Prostate gland (tissue), 2 donors: ENCODE results near the gene GHRL. TPM values are rescaled to one million over a fixed set of nuclear protein-coding genes. Genes with fewer than 3 reads are reported as not detected.

ENCODE experiments used
- DNase-seq: peaks from one replicate; pipeline ENCODE4 v3.0.0-alpha.2; 2019; ENCODE audit warnings: low spot score
- H3K27ac ChIP-seq, 2 donors: fragments of 200-600 bp; sonication (generic); 2 replicates each; pipeline ENCODE4 v1.5.1; 2017 to 2019
- H3K27me3 ChIP-seq: fragments of 200-600 bp; sonication (generic); replicated peaks from 2 replicates; pipeline ENCODE4 v1.5.1; 2019; ENCODE audit not compliant: insufficient read depth
- H3K36me3 ChIP-seq, 2 donors: fragments of 200-600 bp; sonication (generic); 1 replicate in 1 of 2; 2 replicates in 1 of 2; pipeline versions ENCODE4 v1.5.1 to v1.8.1; 2017 to 2019
- H3K4me1 ChIP-seq: fragments of 200-600 bp; sonication (generic); replicated peaks from 2 replicates; pipeline ENCODE4 v1.5.1; 2019
- H3K4me3 ChIP-seq, 2 donors: fragments of 200-600 bp; sonication (generic); 2 replicates each; pipeline ENCODE4 v1.5.1; 2017 to 2019
- H3K9me3 ChIP-seq: fragments of 200-600 bp; sonication (generic); 2 replicates; pipeline ENCODE4 v1.5.1; 2017
- CTCF ChIP-seq, 4 experiments: fragments of 200-600 bp in 2 of 4; fragments of 450-650 bp in 2 of 4; sonication (generic) in 2 of 4; IDR thresholded peaks; 1 replicate in 3 of 4; 2 replicates in 1 of 4; pipeline ENCODE4 v1.5.1; 2016 to 2019; ENCODE audit warnings: antibody characterized with exemption in 4 of 4, mild to moderate bottlenecking in 2 of 4, moderate library complexity in 2 of 4
- POLR2A ChIP-seq: fragments of 450-650 bp; IDR thresholded peaks from one replicate; pipeline ENCODE4 v1.6.1; 2016; ENCODE audit warnings: antibody characterized with exemption, mild to moderate bottlenecking
- POLR2AphosphoS5 ChIP-seq: sonication (generic); formaldehyde crosslinking; IDR thresholded peaks from one replicate; pipeline ENCODE4 v1.6.1; 2017; ENCODE audit warnings: antibody characterized with exemption
- WGBS: methylation state at CpG from one replicate; pipeline ENCODE4 v1.1.5; 2018; 5-methylcytosine and 5-hydroxymethylcytosine counted together
- intact Hi-C: fragments of 100-400 bp; cut with DNase I; formaldehyde crosslinking; loops from one replicate; pipeline ENCODE4 v1.14.2; 2022
- total RNA-seq, 2 donors: library from RNA; depleted of rRNA; stranded (reverse); fragments of >200 nt; gene quantifications; one replicate each; pipeline ENCODE4 v1.1.0, GENCODE V29; 2016

Gene GHRL
- 1 to 10 TPM in 1 of 2 donors, not detected in 1; 3.0 TPM for total RNA-seq

GRCh38 chr3:10292505-10293419 is at the start of gene GHRL:
GHRL (minus strand) TSS chr3:10292947; CDS start chr3:10290180, 2,767 bp downstream.
- Histone ChIP-seq H3K27me3 (no peaks in the 10 kb centered on the region), H3K4me1 (no peaks in the 10 kb centered on the region), H3K36me3 (no peaks in the 10 kb centered on the region), H3K27ac (no peak within 1 kb of the TSS), H3K9me3 (no peaks in the 10 kb centered on the region), H3K4me3 (no peak within 1 kb of the TSS)
- no peak for DNase-seq
- intact Hi-C loops: no loop called here
- TF ChIP-seq POLR2AphosphoS5 (no peak), POLR2A (no peak), CTCF (IDR thresholded peaks at IDR 0.05) (no peak)
- WGBS: 66% methylated on average over 12 of the region's 12 CpGs

GRCh38 chr3:10341901-10342398 is 49.2 kb upstream of the GHRL start:
- Histone ChIP-seq H3K4me3 (no peak overlapping the region), H3K4me1 (no peaks in the 10 kb centered on the region), H3K36me3 (no peaks in the 10 kb centered on the region), H3K27ac (no peak overlapping the region), H3K9me3 (no peaks in the 10 kb centered on the region), H3K27me3 (no peaks in the 10 kb centered on the region)
- 77% methylated on average over 7 of the region's 7 CpGs for WGBS
- DNase-seq: no peak
- no peak for TF ChIP-seq POLR2AphosphoS5
- no peak for TF ChIP-seq CTCF (IDR thresholded peaks at IDR 0.05)
- TF ChIP-seq POLR2A: no peak
- intact Hi-C loops: no loop called here

GRCh38 chr3:10340476-10340875 is 47.7 kb upstream of the GHRL start:
- no peak overlapping the region for H3K4me3 ChIP-seq
- H3K9me3 ChIP-seq: no peaks in the 10 kb centered on the region
- no peak for TF ChIP-seq POLR2AphosphoS5
- no peak for TF ChIP-seq POLR2A
- TF ChIP-seq CTCF (IDR thresholded peaks at IDR 0.05): no peak
- no peaks in the 10 kb centered on the region for H3K36me3 ChIP-seq
- no peaks in the 10 kb centered on the region for H3K4me1 ChIP-seq
- no peaks in the 10 kb centered on the region for H3K27me3 ChIP-seq
- no peak overlapping the region for H3K27ac ChIP-seq
- intact Hi-C loops: no loop called here
- WGBS: 91% methylated on average over 18 of the region's 18 CpGs
- DNase-seq: no peak

- Histone ChIP-seq H3K27ac (no peak overlapping the region), H3K36me3 (no peaks in the 10 kb centered on the region), H3K4me1 (no peaks in the 10 kb centered on the region), H3K4me3 (no peak overlapping the region), H3K9me3 (no peaks in the 10 kb centered on the region), H3K27me3 (no peaks in the 10 kb centered on the region)
- 51% methylated on average over 4 of the region's 4 CpGs for WGBS
- TF ChIP-seq POLR2A (no peak), POLR2AphosphoS5 (no peak), CTCF (IDR thresholded peaks at IDR 0.05) (no peak)
- DNase-seq: no peak
- intact Hi-C loops: no loop called here
These were observed 47.3 kb upstream of the GHRL start for GRCh38 chr3:10340046-10340445.
